Amygdala (tissue), 56 donors: ENCODE measurements around the gene AQP2.

Source experiments
- DNase-seq, 56 donors: peaks; one replicate each; lab custom pipeline; 2025; lab: John Stamatoyannopoulos, UW

AQP2 gene

DNA sequence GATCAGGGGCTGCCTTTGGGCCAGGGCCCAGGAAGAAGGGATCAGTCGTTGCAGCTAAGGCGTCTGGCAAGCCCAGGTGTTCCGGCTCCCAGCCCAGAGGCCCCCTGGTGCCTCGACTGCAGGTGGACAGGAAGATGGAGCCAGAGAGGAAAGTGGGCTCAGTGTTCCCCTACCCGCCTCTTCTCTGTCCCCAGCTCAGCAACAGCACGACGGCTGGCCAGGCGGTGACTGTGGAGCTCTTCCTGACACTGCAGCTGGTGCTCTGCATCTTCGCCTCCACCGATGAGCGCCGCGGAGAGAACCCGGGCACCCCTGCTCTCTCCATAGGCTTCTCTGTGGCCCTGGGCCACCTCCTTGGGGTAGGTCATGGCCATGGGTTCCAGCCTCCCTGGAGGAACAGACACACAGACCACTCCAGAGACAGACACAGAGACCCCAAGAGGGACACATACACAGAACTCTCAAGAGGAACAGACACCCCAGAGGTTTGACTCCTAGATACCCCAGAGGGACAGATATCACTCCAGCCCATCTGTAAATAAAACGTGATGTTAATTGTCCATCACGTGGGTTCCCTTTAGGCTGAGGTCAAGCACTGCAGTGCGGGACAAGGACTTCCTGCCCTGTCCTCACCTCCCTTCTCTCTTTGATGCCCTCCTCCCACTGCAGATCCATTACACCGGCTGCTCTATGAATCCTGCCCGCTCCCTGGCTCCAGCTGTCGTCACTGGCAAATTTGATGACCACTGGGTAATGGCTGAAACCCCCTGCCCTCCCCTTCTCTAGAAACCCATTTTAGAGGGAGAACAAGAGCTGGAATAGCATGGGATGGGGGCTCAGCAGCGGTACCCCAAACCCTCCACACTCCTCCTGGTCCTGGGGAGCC, 3.7 kb downstream of the AQP2 start:
- DNase-seq = no peak

DNA sequence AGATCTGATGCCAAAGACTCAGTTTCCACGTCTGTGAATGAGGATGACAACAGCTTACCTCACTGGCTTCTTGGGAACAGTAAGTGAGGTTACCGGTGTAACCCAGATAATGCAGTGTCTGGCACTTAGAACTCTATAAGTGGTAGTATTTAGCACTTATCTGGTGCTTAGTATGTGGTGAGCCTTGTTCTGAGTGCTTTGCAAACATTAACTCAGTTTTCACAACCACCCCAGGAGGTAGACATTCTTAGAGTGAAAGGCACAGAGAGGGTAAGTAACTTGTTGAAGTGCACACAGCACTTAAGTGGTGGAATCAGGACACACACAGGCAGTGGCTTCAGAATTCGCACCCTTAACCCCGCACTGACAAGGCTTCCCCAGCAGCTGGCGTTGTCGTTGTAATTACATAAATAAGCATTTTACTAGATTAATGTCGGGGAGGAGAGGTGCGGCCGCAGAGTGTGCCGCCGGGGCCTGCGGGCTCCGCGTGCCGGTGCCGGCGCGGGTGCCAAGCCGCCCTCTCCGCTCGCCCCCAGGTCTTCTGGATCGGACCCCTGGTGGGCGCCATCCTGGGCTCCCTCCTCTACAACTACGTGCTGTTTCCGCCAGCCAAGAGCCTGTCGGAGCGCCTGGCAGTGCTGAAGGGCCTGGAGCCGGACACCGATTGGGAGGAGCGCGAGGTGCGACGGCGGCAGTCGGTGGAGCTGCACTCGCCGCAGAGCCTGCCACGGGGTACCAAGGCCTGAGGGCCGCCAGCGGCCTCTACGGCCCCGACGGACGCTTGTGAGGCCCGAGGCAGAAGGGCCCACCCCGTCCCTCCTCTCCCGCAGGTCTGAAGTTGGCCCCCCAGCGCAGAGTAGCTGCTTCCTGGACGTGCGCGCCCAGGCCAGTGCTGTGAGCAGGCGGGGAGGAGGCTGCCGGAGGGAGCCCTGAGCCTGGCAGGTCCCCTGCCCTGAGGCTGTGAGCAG, 4.6 kb downstream of the AQP2 start:
- no peak for DNase-seq

DNA sequence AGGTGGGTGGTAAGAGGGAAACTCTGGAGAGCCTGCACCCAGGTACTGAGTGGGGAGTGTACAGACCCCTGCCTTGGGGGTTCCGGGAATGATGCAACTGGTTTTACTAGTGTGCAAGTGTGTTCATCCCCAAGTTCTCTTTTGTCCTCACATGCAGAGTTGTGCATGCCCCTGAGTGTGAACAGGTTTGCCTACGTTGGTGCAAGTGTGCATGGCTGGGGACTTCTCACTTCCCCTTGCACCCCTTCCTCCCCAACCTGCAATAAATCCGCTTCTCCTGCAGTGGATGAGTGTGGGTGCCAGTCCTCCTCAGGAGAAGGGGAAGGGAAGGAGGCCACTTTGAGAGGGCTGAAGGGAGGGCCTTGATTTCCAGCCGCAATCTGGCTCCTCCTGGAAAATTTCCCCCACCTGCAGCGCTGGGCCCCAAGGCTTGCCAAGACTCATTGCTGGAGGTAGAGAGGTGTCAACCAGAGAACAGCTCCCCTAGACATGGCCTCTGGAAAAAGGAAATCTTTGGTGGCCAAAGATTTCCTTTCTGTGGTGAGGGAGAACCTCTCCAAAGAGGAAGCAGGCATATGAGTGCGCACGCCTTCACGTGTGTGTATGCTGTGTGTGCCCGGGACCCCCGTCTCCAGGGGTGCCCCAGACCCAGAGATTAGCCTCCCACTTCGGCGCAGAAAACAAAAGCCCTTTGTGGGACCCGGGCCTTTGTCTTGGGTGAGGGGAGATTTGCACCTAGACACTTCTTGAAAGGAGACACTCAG, 5.5 kb downstream of the AQP2 start:
- no peak for DNase-seq

DNA sequence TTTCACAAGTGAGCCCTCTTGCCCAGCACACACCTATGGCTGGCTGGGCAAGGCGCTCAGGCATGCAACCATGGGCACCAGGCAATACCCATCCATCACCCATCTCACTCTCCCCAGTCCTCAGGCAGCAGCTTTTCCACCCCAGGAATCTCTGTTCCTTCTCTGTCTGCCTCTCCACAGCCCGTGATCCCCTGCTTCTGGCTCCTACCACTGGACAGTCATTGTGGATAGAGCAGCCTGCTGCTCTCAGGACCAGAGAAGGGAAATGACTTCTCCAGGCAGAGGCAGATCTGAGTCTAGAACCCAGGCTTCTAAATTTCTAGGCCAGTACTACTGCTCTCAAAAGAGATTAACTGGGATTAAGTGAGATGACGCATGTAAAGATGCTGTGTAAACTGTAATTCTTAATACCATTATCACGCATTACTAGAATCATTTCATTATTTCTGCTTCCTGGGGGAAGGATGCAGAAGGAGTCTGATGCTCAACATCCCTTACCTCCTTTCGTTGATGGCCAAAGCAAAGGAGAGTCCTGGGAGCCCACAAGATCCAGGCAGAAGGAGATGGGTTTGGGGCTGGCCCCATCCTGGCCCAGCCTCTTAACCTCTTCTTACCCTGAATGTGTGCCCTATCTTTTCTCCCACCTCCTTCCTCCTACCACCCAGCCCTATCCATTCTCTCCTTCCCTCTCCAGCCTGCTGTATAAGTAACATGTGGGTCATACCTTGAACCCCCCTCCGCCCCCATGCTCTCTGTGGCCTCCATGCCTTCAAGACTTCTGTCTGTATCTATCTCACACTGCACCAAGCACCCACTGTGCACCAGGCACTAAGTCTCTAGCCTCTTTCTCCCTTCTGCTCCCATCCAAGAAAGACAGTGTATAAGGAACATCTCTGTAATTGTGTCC, 6.4 kb downstream of the AQP2 start:
- DNase-seq = no peak

DNA sequence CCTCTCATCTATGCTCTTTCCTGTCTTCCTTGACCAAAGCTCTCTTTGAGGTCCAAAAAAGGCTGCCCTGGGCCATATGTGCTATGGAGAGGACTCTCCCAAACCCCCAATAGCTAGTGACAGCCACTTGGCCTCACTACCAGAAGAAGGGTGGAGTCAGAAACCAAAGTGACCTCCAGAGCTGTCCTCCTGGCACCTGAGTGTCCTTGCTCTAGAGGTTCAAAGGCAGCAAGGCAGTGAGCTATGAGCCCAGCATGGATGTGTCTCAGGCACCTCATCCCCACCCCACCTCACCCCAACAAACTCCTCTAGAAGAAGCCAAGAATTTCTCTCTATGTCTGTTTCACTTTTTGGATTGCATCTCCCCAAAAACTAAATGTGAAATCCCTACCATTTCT, 7.0 kb downstream of the AQP2 start:
- no peak for DNase-seq

DNA sequence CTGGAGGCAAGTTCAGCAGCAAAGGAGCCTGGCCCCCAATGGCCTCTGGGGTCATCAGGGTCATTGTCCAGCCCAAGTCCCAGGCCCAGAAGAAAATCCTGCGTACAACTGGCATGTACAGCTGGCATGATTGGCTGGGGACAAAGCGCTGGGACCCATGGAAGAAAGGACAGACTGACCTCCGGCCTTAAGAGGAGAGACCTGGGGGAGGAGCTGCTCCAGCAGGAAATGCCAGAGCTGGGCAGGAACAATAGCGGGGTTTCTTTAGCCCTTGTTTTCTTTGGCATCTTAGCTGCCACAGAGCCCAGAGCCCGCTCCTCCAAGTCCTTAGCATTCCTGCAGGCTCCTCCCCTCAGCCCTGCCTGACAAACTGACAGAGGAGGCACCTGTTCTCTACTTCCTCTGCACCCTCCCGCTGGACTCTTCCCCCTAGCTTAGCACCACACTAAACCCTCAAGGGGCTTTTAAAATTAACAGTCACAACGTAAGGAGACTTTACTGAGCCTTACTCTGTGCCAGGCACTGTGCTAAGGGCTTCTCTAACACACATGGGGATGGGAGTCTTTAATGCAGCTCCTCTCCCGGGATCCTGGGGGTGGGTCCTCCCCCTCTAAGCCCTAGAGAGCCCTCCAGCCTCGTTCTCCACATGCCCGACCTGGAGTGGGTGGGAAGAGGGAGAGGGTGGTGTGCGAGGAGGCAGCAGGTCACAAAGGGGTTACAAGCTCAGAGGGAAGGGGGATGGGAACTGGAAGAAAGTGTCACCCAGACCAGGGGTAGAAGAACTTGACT, 9.3 kb downstream of the AQP2 start:
- no peak for DNase-seq

DNA sequence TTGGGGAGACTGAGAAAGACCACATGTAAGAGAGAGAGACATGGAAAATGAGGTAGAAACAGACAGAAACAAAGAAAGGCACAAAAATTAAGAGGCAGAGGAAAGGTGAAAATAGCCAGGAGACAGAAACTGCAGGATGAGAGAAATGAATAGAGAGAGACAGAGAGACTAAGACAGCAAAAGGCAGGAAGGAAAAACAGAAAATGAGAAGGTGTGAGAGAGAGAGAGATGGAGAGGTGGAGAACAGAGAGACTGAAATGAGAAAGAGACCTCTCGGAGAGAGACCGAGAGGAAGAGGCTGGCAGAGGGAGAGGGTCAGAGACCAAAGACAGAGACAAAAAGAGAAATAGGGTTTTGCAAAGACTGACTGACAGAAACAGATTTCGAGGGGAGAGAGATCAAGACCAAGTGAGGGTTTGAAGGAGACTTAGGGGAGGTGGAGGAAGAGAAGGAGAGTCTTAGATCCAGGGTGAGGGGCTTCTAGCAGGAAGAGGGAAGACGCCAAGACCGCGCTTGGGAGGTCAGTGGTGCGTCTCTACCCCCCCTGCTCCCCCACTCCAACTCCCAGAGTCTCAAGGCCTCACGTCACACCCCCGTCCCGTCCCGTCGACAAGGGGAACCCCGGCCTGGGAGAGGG, 10.1 kb downstream of the AQP2 start:
- DNase-seq = no peak

DNA sequence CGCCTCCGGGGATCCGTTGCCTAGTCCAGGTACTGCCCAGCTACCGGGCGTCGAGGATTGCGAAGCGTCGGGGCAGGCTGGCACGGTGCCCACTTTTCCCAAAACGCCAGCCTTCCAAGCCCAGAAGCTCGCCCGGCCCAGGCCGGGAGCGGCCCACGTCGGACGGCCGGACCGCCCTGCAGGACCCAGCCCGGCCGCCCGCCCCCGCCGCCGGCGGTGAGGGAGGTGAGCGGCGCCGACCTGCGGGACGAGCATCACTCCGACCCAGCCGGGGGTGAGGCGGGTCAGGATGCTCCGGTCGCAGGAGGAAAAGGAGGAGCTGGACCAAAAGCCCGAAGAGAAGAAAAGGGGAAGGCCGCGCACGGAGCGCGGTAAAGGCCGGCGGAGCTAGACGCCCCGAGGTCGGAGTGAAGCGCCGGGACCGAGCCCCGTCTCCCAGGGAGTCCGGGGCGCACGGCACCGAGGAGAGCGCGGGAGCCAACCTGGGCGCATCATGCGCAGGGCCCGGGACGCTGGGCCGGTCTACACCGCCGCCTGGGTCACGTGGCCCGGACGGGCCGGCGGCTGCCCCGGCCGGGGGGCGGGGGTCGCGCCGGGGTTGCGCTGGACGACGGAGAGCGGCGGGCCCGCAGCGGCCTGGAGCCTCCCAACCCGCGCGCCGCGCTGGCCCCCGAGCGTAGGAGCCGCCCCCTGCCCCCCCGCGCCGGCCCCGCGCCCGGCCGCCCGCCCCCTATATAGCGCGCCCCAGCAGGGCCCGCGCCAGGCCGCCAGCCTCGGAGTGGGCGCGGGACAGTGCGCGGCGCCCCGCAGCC, 10.8 kb downstream of the AQP2 start, which contains the start of gene AQP5:
Gene AQP5, plus strand, starts transcription at position 762 of the 812 bp plus-strand sequence. CDS start 146 bp downstream, outside the sequence.
- no peak for DNase-seq

DNA sequence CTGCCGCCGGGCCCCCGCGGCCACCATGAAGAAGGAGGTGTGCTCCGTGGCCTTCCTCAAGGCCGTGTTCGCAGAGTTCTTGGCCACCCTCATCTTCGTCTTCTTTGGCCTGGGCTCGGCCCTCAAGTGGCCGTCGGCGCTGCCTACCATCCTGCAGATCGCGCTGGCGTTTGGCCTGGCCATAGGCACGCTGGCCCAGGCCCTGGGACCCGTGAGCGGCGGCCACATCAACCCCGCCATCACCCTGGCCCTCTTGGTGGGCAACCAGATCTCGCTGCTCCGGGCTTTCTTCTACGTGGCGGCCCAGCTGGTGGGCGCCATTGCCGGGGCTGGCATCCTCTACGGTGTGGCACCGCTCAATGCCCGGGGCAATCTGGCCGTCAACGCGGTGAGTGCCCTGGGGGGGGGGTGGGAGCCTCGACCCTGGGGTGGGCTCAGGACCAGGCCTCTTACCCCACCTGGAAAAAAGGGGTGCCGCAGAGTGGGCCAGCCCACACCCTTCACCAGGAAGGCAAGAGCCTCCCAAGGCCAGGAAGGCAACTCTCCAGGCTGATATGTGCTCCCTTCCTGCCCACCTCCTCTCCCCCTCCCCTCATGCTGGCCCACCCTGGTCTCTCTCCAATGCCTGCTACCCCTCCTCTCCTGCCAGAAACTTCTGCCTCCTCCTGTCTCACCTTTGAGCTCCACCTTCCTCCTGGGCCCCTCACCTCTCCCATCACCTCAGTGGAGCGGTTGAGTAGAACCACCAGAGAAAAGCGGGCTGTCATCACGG, 11.6 kb downstream of the AQP2 start:
- no peak for DNase-seq

DNA sequence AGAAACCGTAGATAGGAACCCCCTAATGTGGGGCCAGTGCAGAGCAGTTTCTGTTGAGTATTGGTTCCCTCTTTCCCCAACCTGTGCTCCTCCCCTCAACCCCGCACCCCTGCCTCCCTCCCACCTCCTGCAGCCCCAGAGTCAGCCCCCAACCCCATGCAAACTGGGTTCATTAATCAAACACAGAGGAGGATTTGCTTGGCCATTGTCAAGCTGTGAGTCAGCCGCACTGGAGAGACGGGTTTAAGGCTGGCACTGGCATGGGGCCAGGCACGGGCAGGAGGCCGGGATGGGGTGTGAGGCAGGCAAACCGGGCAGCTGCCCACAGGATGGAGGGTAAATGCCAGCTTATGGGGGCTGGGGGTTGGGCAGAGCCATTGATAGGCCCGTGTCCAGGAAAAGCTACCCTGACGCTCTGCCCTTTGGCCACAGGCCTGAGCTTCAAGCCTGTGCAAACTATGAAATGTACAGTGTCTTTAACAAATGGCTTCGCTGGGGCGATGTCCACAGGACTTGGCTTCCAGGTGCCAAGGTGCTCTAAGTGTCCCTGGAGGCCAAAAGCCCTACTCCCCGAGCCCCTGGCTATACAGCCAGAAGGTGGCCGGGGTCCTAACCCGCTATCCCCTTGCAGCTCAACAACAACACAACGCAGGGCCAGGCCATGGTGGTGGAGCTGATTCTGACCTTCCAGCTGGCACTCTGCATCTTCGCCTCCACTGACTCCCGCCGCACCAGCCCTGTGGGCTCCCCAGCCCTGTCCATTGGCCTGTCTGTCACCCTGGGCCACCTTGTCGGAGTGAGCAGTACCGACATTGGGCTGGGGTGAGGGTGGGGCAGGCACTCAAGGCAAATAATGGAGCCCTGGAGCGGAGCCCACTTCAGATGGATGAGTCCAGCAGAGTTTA, 12.6 kb downstream of the AQP2 start:
- peak in 29 of 56 donors; percentile 13 to 86 (median 34) for DNase-seq

DNA sequence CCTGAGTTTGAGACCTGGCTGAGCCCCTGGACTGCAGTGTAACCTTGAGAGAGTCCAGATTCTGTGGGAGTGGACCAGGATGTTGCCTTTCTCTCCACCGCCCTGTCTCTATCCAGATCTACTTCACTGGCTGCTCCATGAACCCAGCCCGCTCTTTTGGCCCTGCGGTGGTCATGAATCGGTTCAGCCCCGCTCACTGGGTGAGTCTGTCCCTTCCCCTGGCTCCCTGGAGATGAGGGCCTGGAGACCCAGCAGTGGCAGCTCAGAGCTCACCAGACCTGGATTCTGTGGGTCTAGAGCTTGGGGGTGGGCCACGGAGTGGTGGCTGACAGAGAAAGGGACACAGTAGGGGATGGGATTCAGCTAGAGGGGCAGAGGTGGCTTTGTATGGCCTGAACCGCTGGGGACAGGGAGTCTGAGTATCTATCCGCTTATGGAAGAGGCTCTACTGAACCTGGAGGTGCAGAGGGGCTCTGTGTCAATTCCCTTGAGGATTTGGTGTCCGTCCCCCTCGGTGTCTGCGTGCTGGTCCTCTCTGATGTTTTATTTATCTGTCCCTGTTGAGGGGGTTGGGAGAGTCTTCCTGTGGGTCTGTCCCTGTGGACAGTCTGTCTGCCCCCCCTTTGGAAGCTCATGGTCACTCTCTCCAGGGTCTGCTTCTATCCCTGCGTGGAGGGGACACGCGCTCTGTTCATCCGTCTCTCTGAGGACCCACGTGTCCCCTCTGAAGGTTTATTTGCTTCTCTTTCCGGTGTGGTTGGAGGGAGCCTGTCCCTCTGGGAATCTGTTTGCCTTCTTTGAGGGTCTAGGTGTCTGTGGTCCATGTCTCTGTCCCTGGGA, 13.7 kb downstream of the AQP2 start:
- no peak for DNase-seq

DNA sequence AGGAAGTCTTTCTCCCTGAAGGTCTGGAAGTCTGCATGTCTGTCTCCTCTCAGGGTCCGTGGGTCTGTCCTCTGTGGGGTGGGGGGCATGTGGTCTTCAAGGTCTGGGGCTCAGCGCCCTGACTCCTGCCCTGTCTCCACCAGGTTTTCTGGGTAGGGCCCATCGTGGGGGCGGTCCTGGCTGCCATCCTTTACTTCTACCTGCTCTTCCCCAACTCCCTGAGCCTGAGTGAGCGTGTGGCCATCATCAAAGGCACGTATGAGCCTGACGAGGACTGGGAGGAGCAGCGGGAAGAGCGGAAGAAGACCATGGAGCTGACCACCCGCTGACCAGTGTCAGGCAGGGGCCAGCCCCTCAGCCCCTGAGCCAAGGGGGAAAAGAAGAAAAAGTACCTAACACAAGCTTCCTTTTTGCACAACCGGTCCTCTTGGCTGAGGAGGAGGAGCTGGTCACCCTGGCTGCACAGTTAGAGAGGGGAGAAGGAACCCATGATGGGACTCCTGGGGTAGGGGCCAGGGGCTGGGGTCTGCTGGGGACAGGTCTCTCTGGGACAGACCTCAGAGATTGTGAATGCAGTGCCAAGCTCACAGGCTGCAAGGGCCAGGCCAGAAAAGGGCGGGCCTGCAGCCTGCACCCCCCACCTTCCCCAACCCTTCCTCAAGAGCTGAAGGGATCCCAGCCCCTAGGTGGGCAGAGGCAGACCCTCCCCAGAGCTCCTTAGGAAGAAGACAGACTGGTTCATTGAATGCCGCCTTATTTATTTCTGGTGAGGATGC, 14.5 kb downstream of the AQP2 start:
- no peak for DNase-seq

DNA sequence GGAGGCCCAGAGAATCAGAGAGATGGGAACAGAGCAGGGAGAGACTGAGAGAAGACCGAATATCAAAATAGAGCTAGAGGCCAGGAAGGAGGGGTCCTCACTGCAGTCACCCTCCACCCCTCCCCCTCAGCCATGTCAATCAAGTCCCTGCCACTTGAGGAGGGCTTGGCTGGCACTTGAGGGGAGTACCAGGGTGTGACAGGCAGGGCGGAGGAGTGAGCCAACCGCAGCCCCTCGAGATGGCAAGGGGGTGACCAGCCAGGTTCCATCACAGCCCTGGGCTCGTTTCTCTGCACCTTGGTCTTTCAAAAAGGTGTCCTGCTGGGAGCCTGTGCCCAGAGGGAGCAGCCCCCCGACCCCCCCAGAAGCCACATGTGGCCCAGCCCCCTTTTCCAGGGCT, 15.3 kb downstream of the AQP2 start:
- DNase-seq = no peak
